ENCODE results near the gene NCLN. TPM values are rescaled to one million over a fixed set of nuclear protein-coding genes. Genes with fewer than 3 reads are reported as not detected.

Gene NCLN
- 10 to 100 TPM; 27.1 to 83.4 (median 38.2) TPM for total RNA-seq

- peaks cover 0 to 35% (median 16%) of the 10 kb centered on the region in 4 donors for H3K4me1 ChIP-seq
- peak within 1 kb of the TSS; percentile 71 to 81 (median 76) for H3K27ac ChIP-seq
- peaks cover 0 to 16% (median 0%) of the 10 kb centered on the region in 3 donors for H3K36me3 ChIP-seq
- WGBS, 2 donors = 0% methylated on average over 24 to 38 of the region's 69 CpGs
- TF ChIP-seq POLR2A (IDR thresholded peaks at IDR 0.05) (peak in 1 of 2 donors; percentile 56), EP300 (IDR thresholded peaks at IDR 0.05) (peak; percentile 52 to 81)
- TF ChIP-seq, protein P1, sequence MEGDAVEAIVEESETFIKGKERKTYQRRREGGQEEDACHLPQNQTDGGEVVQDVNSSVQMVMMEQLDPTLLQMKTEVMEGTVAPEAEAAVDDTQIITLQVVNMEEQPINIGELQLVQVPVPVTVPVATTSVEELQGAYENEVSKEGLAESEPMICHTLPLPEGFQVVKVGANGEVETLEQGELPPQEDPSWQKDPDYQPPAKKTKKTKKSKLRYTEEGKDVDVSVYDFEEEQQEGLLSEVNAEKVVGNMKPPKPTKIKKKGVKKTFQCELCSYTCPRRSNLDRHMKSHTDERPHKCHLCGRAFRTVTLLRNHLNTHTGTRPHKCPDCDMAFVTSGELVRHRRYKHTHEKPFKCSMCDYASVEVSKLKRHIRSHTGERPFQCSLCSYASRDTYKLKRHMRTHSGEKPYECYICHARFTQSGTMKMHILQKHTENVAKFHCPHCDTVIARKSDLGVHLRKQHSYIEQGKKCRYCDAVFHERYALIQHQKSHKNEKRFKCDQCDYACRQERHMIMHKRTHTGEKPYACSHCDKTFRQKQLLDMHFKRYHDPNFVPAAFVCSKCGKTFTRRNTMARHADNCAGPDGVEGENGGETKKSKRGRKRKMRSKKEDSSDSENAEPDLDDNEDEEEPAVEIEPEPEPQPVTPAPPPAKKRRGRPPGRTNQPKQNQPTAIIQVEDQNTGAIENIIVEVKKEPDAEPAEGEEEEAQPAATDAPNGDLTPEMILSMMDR (IDR thresholded peaks at IDR 0.05) = peak in 2 of 5 experiments; percentile 11 to 33
- no peaks in the 10 kb centered on the region for H3K9me3 ChIP-seq
- peak within 1 kb of the TSS; percentile 69 to 100 (median 74) for H3K4me3 ChIP-seq
- no peaks in the 10 kb centered on the region for H3K27me3 ChIP-seq
- DNase-seq (ENCODE audit: low spot score in 2 of 2) = peak; percentile 86 to 95
Measured at GRCh38 chr19:3185461-3186159, at the start of gene NCLN. Gene NCLN (plus strand): TSS chr19:3185930. CDS start chr19:3186031, 101 bp downstream.

GRCh38 chr19:3135961-3136683 is 49.6 kb upstream of the NCLN start, which contains the start of gene GNA15:
Gene GNA15 (plus strand): TSS chr19:3136033. CDS start chr19:3136451, 418 bp downstream.
- no peak for DNase-seq (ENCODE audit: low spot score in 2 of 2)
- Histone ChIP-seq H3K36me3 (no peaks in the 10 kb centered on the region), H3K9me3 (peaks cover 0 to 11% (median 0%) of the 10 kb centered on the region in 4 donors), H3K4me1 (peaks cover 0 to under 1% (median 0%) of the 10 kb centered on the region in 4 donors), H3K27me3 (no peaks in the 10 kb centered on the region), H3K27ac (peak within 1 kb of the TSS in 3 of 4 donors; percentile 59 to 73 (median 67)), H3K4me3 (peak within 1 kb of the TSS; percentile 9 to 49 (median 20))
- WGBS, 2 donors = 64% methylated on average over 33 to 34 of the region's 40 CpGs
- TF ChIP-seq, protein P1 (IDR thresholded peaks at IDR 0.05) = no peak
- TF ChIP-seq EP300 (IDR thresholded peaks at IDR 0.05) = no peak
- TF ChIP-seq POLR2A (IDR thresholded peaks at IDR 0.05) = no peak

DNA sequence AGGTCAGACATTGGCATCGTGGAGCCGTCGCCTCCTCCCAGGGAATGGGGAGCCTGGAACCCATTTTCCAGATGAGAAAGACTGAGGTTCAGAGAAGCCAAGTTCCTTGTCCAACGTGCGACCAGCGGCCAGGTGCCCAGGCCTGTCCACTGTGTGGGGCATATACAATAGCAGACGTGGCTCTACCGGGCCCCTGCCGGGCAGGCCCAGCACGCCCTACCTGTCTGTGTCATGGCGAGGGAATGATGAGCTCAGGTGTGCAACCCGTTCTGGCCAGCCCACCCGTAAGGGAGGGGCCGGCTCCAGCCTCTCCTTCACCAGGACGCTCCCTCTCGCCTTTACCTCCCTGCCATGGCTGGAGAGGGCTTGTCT is 49.1 kb upstream of the NCLN start:
- Histone ChIP-seq H3K4me1 (peaks cover 0 to 5% (median under 1%) of the 10 kb centered on the region in 4 donors), H3K9me3 (peaks cover 0 to 11% (median 0%) of the 10 kb centered on the region in 4 donors), H3K27ac (peak overlapping the region in 2 of 4 donors; percentile 59 to 73), H3K36me3 (no peaks in the 10 kb centered on the region), H3K27me3 (no peaks in the 10 kb centered on the region), H3K4me3 (peak overlapping the region; percentile 9 to 49 (median 20))
- DNase-seq (ENCODE audit: low spot score in 2 of 2) = no peak
- 60 to 76% methylated on average over 11 to 12 of the region's 16 CpGs for WGBS, 2 donors
- TF ChIP-seq, protein P1 (IDR thresholded peaks at IDR 0.05) = no peak
- TF ChIP-seq EP300 (IDR thresholded peaks at IDR 0.05) (no peak), POLR2A (IDR thresholded peaks at IDR 0.05) (no peak)

DNA sequence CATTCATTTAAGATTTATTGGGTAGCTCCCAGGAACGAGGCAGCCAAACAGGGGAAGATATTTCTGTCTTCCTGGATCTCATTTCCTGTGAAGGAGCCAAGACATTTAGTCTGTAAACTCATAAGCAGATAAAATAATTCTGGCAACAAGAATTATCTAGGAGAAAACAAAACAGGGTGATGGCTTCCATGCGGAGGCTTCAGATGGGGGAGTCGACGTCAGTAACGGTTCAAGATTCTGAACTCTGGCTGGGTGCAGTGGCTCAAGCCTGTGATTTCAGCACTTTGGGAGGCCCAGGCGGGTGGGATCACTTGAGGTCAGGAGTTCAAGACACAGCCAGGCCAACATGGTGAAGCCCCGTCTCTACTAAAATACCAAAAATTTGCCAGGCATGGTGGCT is 48.6 kb upstream of the NCLN start:
- 28 to 30% methylated on average over 7 of the region's 7 CpGs for WGBS, 2 donors
- peak overlapping the region in 1 of 4 donors; percentile 49 for H3K4me3 ChIP-seq
- peak overlapping the region in 2 of 4 donors; percentile 59 to 73 for H3K27ac ChIP-seq

More for the DNA sequence above, 48.6 kb upstream of the NCLN start:
- no peaks in the 10 kb centered on the region for H3K27me3 ChIP-seq
- no peak for DNase-seq (ENCODE audit: low spot score in 2 of 2)
- peaks cover 0 to 5% (median 2%) of the 10 kb centered on the region in 4 donors for H3K4me1 ChIP-seq
- H3K9me3 ChIP-seq = peaks cover 0 to 11% (median 0%) of the 10 kb centered on the region in 4 donors
- H3K36me3 ChIP-seq = no peaks in the 10 kb centered on the region
- TF ChIP-seq, protein P1 (IDR thresholded peaks at IDR 0.05) = no peak
- no peak for TF ChIP-seq POLR2A (IDR thresholded peaks at IDR 0.05)
- no peak for TF ChIP-seq EP300 (IDR thresholded peaks at IDR 0.05)
